Astrocyte (in vitro differentiated cells and primary cell): ENCODE data around the gene CD300A. TPM values are rescaled to one million over a fixed set of nuclear protein-coding genes. Genes with fewer than 3 reads are reported as not detected.

Experiments used
- DNase-seq: peaks from one replicate; pipeline ENCODE4 v3.0.0-alpha.2; 2010; ENCODE audit warnings: low read depth
- FAIRE-seq: peaks from 2 replicates; lab custom pipeline; 2011; peaks lifted over from hg19 to GRCh38; lab: Jason Lieb, UNC
- H2AFZ ChIP-seq: 2 replicates; pipeline ENCODE4 v1.6.0; 2012; ENCODE audit warnings: low read depth, low read length, inconsistent platforms
- H3K27ac ChIP-seq: 2 replicates; pipeline ENCODE4 v1.5.1; 2011; ENCODE audit warnings: low read depth, low read length, inconsistent platforms
- H3K27me3 ChIP-seq: 2 replicates; pipeline ENCODE4 v1.6.0; 2011; ENCODE audit warnings: low read length, inconsistent platforms; ENCODE audit not compliant: insufficient read depth
- H3K36me3 ChIP-seq: 2 replicates; pipeline ENCODE4 v1.5.1; 2011; ENCODE audit warnings: low read length, inconsistent platforms; ENCODE audit not compliant: insufficient read depth
- H3K4me1 ChIP-seq: 2 replicates; pipeline ENCODE4 v1.5.1; 2011; ENCODE audit warnings: low read length, inconsistent platforms; ENCODE audit not compliant: insufficient read depth
- H3K4me2 ChIP-seq: 2 replicates; pipeline ENCODE4 v1.6.0; 2012; ENCODE audit warnings: low read length, inconsistent platforms
- H3K4me3 ChIP-seq: 2 replicates; pipeline ENCODE4 v1.5.1; 2011; ENCODE audit warnings: low read depth, mild to moderate bottlenecking, low read length, inconsistent platforms; ENCODE audit not compliant: insufficient read depth
- H3K79me2 ChIP-seq: 2 replicates; pipeline ENCODE4 v1.6.0; 2012; ENCODE audit warnings: mild to moderate bottlenecking, low read length, inconsistent platforms; ENCODE audit not compliant: insufficient read depth
- H3K9ac ChIP-seq: 2 replicates; pipeline ENCODE4 v1.6.0; 2012; ENCODE audit warnings: mild to moderate bottlenecking, low read length, inconsistent platforms
- H3K9me3 ChIP-seq: 2 replicates; pipeline ENCODE4 v1.5.1; 2012; ENCODE audit warnings: low read depth, mild to moderate bottlenecking, low read length, inconsistent platforms; ENCODE audit not compliant: insufficient read depth
- H4K20me1 ChIP-seq: 2 replicates; pipeline ENCODE4 v1.6.0; 2012; ENCODE audit warnings: low read length, inconsistent platforms; ENCODE audit not compliant: insufficient read depth
- H3K27ac Mint-ChIP-seq: one replicate; pipeline ENCODE4 v1.8.0; 2021; ENCODE audit warnings: mild to moderate bottlenecking, mixed read lengths; ENCODE audit not compliant: unreplicated experiment
- H3K27me3 Mint-ChIP-seq: one replicate; pipeline ENCODE4 v1.8.0; 2021; ENCODE audit warnings: low read depth, mixed read lengths; ENCODE audit not compliant: unreplicated experiment
- H3K36me3 Mint-ChIP-seq: one replicate; pipeline ENCODE4 v1.8.0; 2021; ENCODE audit warnings: low read depth, mixed read lengths; ENCODE audit not compliant: unreplicated experiment
- H3K4me1 Mint-ChIP-seq: one replicate; pipeline ENCODE4 v1.8.0; 2021; ENCODE audit warnings: low read depth, mixed read lengths; ENCODE audit not compliant: unreplicated experiment
- H3K4me3 Mint-ChIP-seq: one replicate; pipeline ENCODE4 v1.8.0; 2021; ENCODE audit warnings: mild to moderate bottlenecking, moderate library complexity, mixed read lengths; ENCODE audit not compliant: unreplicated experiment
- H3K9me3 Mint-ChIP-seq: one replicate; pipeline ENCODE4 v1.8.0; 2021; ENCODE audit warnings: mild to moderate bottlenecking, mixed read lengths; ENCODE audit not compliant: unreplicated experiment
- EZH2 ChIP-seq: IDR thresholded peaks from 2 replicates; pipeline ENCODE4 v1.6.1; 2012; ENCODE audit warnings: mild to moderate bottlenecking, low read length, inconsistent platforms; ENCODE audit not compliant: insufficient read depth
- total RNA-seq: library from RNA; stranded (reverse); gene quantifications from 2 replicates; pipeline ENCODE4 v1.2.1, GENCODE V29; 2021
- TF ChIP-seq, protein P1 (sequence below): IDR thresholded peaks from 2 replicates; pipeline ENCODE4 v1.5.1; 2011; ENCODE audit warnings: low read depth, mild to moderate bottlenecking, inconsistent platforms, low read length, moderate library complexity; ENCODE audit not compliant: insufficient read depth

CD300A gene
- total RNA-seq, 1 donor from 2014 or later = not detected

DNA sequence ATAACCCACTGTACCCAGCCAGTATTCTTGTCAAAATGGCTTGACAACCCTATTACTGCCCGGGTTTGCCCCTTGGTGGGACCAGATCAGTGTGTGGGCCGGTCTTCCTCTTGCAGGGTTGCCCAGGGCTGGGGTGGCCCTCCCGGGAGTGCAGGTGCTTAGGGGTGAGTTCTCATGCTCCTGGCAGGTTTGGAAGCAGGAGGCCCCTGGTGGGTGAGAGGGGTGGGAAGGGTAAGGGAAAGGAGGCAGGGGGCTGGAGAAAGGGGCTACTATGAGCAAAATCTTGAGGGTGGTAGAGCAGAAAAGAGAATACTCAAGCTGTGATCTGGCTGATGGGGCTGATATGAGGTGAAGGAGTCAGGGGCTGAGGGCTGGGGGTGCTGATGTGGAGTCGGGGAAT is 6.5 kb downstream of the CD300A start:
- peaks cover 43% of the 10 kb centered on the region for H3K27me3 Mint-ChIP-seq

DNA sequence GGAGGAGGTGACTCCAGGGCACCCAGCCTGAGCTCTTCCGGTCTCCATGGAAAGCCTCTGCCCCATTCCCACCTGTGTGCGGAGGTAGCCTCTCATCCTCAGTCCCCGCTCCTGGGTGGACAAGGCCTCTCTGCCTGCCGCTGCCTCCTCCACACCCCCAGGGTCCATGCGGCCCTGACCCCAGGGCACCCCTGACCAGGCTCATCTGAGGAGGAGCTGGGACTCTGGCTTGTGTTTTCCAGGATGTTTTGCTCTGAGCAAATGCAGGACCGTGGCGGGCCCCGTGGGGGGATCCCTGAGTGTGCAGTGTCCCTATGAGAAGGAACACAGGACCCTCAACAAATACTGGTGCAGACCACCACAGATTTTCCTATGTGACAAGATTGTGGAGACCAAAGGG is 6.9 kb downstream of the CD300A start:
- H3K4me1 ChIP-seq = no peaks in the 10 kb centered on the region
- no peak overlapping the region for H3K27ac Mint-ChIP-seq
- DNase-seq (no peak), FAIRE-seq (no peak)
- no peaks in the 10 kb centered on the region for H3K9me3 ChIP-seq
- H3K9me3 Mint-ChIP-seq = peaks cover 21% of the 10 kb centered on the region
- no peaks in the 10 kb centered on the region for H3K4me1 Mint-ChIP-seq
- peaks cover 46% of the 10 kb centered on the region for H3K27me3 Mint-ChIP-seq
- H3K4me3 Mint-ChIP-seq = no peak overlapping the region
- peaks cover under 1% of the 10 kb centered on the region for H3K27me3 ChIP-seq
- no peaks in the 10 kb centered on the region for H4K20me1 ChIP-seq
- H3K36me3 ChIP-seq = no peaks in the 10 kb centered on the region
- no peaks in the 10 kb centered on the region for H3K79me2 ChIP-seq
- H2AFZ ChIP-seq = no peak overlapping the region
- H3K9ac ChIP-seq = no peak overlapping the region
- TF ChIP-seq EZH2 = no peak
- TF ChIP-seq, protein P1, sequence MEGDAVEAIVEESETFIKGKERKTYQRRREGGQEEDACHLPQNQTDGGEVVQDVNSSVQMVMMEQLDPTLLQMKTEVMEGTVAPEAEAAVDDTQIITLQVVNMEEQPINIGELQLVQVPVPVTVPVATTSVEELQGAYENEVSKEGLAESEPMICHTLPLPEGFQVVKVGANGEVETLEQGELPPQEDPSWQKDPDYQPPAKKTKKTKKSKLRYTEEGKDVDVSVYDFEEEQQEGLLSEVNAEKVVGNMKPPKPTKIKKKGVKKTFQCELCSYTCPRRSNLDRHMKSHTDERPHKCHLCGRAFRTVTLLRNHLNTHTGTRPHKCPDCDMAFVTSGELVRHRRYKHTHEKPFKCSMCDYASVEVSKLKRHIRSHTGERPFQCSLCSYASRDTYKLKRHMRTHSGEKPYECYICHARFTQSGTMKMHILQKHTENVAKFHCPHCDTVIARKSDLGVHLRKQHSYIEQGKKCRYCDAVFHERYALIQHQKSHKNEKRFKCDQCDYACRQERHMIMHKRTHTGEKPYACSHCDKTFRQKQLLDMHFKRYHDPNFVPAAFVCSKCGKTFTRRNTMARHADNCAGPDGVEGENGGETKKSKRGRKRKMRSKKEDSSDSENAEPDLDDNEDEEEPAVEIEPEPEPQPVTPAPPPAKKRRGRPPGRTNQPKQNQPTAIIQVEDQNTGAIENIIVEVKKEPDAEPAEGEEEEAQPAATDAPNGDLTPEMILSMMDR = no peak
- H3K36me3 Mint-ChIP-seq = no peaks in the 10 kb centered on the region
- no peak overlapping the region for H3K4me3 ChIP-seq
- no peak overlapping the region for H3K4me2 ChIP-seq
- no peak overlapping the region for H3K27ac ChIP-seq

More for the DNA sequence above, 6.5 kb downstream of the CD300A start:
- Mint-ChIP-seq H3K36me3 (no peaks in the 10 kb centered on the region), H3K9me3 (peaks cover 21% of the 10 kb centered on the region), H3K4me1 (no peaks in the 10 kb centered on the region), H3K4me3 (no peak overlapping the region), H3K27ac (no peak overlapping the region)
- Histone ChIP-seq H3K4me3 (no peak overlapping the region), H2AFZ (no peak overlapping the region), H3K9ac (no peak overlapping the region), H3K79me2 (no peaks in the 10 kb centered on the region), H3K4me1 (no peaks in the 10 kb centered on the region), H3K36me3 (no peaks in the 10 kb centered on the region), H3K4me2 (no peak overlapping the region), H3K27ac (no peak overlapping the region), H4K20me1 (no peaks in the 10 kb centered on the region), H3K27me3 (no peaks in the 10 kb centered on the region), H3K9me3 (no peaks in the 10 kb centered on the region)
- TF ChIP-seq EZH2 = no peak
- TF ChIP-seq, protein P1 = no peak
- DNase-seq = no peak
- FAIRE-seq = no peak

DNA sequence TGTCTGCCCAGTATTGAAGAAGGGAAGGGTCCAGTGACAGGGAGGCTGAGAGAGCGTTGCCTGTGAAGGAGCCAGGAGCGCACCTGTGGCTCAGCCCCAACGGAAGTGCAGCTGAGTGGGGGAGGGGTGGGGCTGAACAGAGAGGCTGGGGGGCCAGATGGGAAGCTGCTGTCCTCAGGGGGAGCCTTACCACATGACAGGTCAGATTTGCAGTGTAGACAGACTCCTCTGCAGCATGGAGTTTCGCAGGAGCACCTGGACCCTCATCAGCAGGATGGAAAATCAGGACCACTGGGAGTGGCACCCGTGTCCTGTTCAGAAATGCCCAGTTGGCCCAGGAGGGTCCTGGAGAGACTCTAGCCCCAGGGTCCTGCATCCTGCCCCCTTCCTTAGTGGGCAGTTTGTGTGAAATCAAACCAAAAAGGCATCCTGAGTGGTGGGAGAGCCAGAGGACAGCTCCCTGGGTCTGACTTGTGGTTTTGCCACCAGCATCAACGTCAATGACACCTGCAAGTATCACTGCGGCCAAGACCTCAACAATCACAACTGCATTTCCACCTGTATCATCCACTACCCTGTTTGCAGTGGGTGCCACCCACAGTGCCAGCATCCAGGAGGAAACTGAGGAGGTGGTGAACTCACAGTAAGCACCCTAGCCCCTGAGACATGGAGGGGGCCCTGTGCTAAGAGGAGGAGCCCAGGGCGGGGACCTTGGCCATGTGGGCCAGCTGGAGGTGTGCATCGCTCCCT is 7.8 kb downstream of the CD300A start:
- no peak overlapping the region for H3K27ac Mint-ChIP-seq

More for the DNA sequence above, 7.8 kb downstream of the CD300A start:
- FAIRE-seq (no peak), DNase-seq (no peak)
- Histone ChIP-seq H3K27ac (no peak overlapping the region), H3K4me2 (no peak overlapping the region), H3K9me3 (no peaks in the 10 kb centered on the region), H3K4me3 (no peak overlapping the region), H2AFZ (no peak overlapping the region), H3K36me3 (no peaks in the 10 kb centered on the region), H3K79me2 (no peaks in the 10 kb centered on the region), H3K4me1 (no peaks in the 10 kb centered on the region), H3K9ac (no peak overlapping the region), H3K27me3 (peaks cover 2% of the 10 kb centered on the region), H4K20me1 (no peaks in the 10 kb centered on the region)
- Mint-ChIP-seq H3K9me3 (peaks cover 21% of the 10 kb centered on the region), H3K36me3 (no peaks in the 10 kb centered on the region), H3K27me3 (peaks cover 54% of the 10 kb centered on the region), H3K4me1 (no peaks in the 10 kb centered on the region), H3K4me3 (no peak overlapping the region)
- TF ChIP-seq, protein P1 = no peak
- TF ChIP-seq EZH2 = no peak
